GM18873 (cell line): ENCODE data around the gene SCGB1A1.

Source experiments
- ATAC-seq: cut with Tn5 transposase; IDR thresholded peaks from one replicate; pipeline ENCODE4 v1.9.1; 2021; ENCODE audit warnings: mild to moderate bottlenecking, moderate library complexity, moderate number of reproducible peaks; ENCODE audit not compliant: unreplicated experiment, low FRiP score

SCGB1A1 gene

GRCh38 chr11:62419314-62419929 is 589 bp downstream of the SCGB1A1 start:
- no peak for ATAC-seq

- ATAC-seq: no peak
These were observed 1.1 kb downstream of the SCGB1A1 start for GRCh38 chr11:62419943-62420342.

- no peak for ATAC-seq
These were observed 2.0 kb downstream of the SCGB1A1 start for GRCh38 chr11:62420882-62421281.

GRCh38 chr11:62421996-62422395 is 3.2 kb downstream of the SCGB1A1 start:
- ATAC-seq: no peak

GRCh38 chr11:62423012-62423411 is 4.2 kb downstream of the SCGB1A1 start:
- ATAC-seq: no peak

- ATAC-seq: no peak
These were observed 8.9 kb downstream of the SCGB1A1 start for GRCh38 chr11:62427630-62428233.

- ATAC-seq: no peak
These were observed 10.2 kb downstream of the SCGB1A1 start for GRCh38 chr11:62428871-62429560.

- ATAC-seq: no peak
These were observed 11.6 kb downstream of the SCGB1A1 start for GRCh38 chr11:62430425-62430824.

GRCh38 chr11:62431171-62431901 is 12.5 kb downstream of the SCGB1A1 start:
- no peak for ATAC-seq

GRCh38 chr11:62432695-62433094 is 13.9 kb downstream of the SCGB1A1 start:
- ATAC-seq: no peak

GRCh38 chr11:62433141-62433903 is 14.5 kb downstream of the SCGB1A1 start:
- no peak for ATAC-seq

GRCh38 chr11:62433904-62434276 is 15.1 kb downstream of the SCGB1A1 start:
- no peak for ATAC-seq

GRCh38 chr11:62435846-62436660 is 17.2 kb downstream of the SCGB1A1 start:
- ATAC-seq: no peak

GRCh38 chr11:62437616-62438015 is 18.8 kb downstream of the SCGB1A1 start:
- no peak for ATAC-seq

GRCh38 chr11:62438641-62439040 is 19.8 kb downstream of the SCGB1A1 start:
- ATAC-seq: no peak

GRCh38 chr11:62439785-62440602 is 21.2 kb downstream of the SCGB1A1 start:
- no peak for ATAC-seq

- ATAC-seq: no peak
These were observed 24.8 kb downstream of the SCGB1A1 start for GRCh38 chr11:62443390-62444235.

GRCh38 chr11:62444236-62444833 is 25.5 kb downstream of the SCGB1A1 start:
- ATAC-seq: no peak
